ENCODE measurements around the gene USP13.
"Not testable (repeated sequence)": the region's sequence is repeated elsewhere in the genome, so short reads cannot be mapped to it uniquely, and the experiment has no call there.

Gene USP13, protein sequence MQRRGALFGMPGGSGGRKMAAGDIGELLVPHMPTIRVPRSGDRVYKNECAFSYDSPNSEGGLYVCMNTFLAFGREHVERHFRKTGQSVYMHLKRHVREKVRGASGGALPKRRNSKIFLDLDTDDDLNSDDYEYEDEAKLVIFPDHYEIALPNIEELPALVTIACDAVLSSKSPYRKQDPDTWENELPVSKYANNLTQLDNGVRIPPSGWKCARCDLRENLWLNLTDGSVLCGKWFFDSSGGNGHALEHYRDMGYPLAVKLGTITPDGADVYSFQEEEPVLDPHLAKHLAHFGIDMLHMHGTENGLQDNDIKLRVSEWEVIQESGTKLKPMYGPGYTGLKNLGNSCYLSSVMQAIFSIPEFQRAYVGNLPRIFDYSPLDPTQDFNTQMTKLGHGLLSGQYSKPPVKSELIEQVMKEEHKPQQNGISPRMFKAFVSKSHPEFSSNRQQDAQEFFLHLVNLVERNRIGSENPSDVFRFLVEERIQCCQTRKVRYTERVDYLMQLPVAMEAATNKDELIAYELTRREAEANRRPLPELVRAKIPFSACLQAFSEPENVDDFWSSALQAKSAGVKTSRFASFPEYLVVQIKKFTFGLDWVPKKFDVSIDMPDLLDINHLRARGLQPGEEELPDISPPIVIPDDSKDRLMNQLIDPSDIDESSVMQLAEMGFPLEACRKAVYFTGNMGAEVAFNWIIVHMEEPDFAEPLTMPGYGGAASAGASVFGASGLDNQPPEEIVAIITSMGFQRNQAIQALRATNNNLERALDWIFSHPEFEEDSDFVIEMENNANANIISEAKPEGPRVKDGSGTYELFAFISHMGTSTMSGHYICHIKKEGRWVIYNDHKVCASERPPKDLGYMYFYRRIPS

DNA sequence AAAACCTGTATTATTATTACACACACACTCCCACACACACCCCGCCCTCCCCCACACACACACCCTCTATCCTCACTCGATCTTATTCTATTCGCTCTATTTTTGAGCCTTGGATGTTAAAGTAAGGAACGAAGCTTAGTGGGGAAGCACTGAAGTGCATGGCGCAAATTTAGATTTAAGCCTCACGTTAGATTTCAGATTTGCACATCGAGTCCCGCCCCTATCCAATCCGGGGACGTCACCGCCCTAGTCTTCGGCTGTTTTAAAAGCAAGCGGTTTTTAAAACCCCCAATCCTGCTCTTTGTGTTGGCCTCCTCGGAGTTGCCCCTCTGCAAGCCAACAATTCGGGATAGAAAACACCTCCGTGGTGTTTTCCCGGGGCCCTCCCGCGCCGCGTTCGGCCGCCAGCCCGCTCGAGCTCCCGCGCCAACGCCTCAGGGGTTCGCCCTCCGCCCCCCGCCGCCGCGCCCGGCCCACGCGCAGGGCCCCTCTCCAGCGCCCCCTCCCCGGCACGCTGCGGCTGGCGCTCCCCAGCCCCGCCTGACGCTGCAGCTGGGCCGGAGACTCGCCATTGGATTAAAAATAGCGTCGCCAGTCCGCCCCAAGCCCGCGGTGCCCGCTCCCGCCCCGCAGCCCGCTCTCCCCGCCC is at the start of gene USP13:
TSS of gene USP13 (plus strand) at position 594 of the 649 bp plus-strand sequence. CDS start 186 bp downstream, outside the sequence.
- FAIRE-seq, result peak; percentile 84

DNA sequence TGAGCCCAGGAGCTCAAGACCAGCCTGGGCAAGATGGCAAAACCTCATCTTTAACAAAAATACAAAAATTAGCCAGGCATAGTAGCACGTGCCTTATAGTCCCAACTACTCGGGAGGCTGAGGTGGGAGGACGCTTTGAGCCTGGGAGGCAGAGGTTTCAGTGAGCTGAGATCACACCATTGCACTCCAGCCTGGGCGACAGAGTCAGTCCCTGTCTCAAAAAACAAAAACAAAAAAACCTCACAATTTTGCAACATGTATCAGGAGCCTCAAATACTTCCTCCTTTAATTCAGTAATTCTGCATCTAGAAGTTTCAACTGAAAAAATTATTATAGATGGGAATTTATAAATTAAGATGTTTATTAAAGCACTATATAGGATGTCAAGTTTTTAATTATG is 49.5 kb upstream of the USP13 start:
- FAIRE-seq, result no peak

DNA sequence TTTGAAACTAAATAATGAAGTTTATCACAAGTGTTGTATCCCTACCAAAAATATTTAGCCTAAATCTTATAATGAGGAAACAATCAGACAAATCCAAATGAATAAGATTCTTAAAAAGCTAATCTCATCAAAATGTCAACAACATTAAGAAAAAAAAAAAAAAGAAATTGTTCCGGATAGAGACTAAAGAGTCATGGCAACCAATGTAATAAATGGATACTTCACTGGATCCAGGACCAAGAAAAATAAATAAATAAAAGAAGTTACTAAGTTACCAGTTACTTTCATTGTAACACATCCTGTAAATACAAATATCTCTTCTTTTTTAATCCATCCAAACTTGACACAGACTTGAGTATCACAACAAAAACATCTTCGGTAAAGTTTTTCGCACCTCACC is 49.0 kb upstream of the USP13 start:
- peak; percentile 40 for FAIRE-seq

DNA sequence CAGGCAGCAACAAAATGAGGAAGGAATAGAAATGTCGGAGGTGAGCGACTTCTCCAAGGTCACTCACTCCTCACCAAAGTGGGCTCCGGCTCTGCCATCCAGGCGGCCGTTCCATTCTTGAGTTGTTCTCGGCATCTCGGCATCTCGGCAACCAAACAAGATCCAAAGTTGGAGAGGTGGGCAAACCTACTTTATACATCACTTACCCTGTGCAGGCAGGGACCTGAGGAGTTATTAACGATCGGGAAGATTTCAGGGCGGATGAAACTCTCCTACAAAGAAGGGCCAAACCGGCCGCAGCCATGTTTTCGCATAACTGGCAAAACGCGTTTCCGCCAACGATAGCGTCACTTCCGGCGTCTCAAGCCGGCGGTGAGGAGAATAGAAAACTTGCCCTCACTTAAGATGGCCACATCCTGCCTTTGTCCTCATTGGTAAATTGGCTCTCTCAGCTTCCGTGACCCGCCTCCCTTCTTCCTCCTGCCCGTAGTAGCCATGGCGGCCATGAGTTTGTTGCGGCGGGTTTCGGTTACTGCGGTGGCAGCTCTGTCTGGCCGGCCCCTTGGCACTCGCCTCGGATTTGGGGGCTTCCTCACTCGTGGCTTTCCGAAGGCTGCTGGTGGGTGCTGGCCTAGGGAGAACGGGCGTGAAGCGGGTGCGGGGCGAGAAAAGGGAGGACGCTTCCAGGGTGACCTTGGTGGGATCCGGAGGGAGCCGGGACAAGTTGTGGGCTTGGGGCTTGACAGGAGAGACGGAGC is 48.3 kb upstream of the USP13 start, which contains the start of the genes MRPL47 and NDUFB5:
TSS of gene MRPL47 (minus strand) at position 318 of the 758 bp plus-strand sequence. CDS start at position 304, 14 bp downstream.
TSS of gene NDUFB5 (plus strand) at position 474 of the 758 bp plus-strand sequence. CDS start at position 496, 22 bp downstream.
- peak; percentile 97 for FAIRE-seq

DNA sequence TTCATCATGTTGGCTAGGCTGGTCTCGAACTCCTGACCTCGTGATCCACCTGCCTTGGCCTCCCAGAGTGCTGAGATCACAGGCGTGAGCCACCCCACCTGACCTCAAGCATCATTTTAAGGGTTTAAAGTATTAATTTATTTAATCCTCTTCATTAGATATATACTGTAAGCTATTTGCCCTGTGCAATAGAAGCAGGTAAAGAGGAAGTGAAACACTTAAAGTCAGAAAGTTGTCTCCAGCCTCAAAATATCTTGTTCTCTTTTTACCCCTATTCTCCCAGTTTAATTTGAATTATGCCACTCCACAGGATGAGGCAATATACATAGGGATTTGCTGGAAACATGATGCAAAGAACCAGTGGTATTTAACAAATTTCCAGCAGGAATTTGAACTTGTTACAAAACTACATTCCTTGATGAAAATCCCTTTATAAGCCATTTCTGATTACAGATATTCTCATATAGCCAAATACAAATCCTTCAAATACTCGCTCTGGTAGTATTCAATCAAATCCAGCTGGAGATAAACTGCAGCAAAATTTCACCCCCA is 46.2 kb upstream of the USP13 start:
- FAIRE-seq, result no peak

DNA sequence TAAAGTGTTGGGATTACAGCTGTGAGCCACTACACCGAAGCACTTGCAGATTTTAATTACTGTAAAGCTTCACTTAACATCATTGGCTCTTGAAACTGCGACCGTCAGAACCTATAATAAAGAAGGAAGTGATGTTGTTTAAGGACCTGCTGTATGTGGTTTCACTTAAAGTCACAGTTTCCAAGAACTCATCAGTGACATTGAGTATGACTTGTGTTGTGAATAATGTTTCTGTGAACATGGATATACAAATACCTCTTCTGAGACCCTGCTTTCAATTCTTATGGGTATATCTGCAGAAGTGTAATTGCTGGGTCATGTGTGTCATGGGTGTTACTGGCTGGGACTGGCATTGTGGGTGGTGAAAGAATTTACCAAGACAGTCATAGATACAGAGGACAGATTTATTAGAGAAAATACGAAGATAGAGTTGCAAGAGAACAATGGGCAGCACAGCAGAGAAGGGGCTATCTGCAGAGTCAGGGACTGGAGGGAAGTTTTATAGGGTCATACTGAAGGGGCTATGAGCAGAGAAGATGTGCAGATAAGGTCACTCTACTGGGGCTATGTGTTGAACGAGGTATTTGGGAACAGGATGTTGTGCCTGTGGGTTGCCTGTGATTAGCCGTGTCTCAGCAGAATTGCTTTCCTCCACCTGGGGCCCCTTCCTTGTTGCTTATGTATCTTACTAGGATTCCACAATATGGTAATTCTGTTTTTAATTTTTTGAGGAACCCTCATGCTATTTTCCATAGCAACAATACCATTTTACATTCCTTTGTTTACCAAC is 43.7 kb upstream of the USP13 start:
- FAIRE-seq, result no peak

DNA sequence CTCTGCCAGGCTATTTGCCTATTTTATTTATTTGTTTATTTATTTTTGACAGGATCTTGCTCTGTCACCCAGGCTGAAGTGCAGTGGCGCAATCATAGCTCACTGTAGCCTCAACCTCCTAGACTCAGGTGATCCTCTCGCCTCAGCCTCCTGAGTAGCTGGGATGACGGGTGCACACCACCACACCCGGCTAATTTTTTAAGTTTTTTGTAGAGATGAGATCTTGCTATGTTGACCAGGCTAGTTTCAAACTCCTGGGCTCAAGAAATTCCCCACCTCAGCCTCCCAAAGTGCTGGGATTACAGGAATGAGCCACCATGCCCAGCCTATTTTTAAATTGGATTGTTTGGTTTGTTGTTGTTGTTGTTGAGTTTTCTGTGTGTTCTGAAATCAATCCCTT is 42.8 kb upstream of the USP13 start:
- no peak for FAIRE-seq

DNA sequence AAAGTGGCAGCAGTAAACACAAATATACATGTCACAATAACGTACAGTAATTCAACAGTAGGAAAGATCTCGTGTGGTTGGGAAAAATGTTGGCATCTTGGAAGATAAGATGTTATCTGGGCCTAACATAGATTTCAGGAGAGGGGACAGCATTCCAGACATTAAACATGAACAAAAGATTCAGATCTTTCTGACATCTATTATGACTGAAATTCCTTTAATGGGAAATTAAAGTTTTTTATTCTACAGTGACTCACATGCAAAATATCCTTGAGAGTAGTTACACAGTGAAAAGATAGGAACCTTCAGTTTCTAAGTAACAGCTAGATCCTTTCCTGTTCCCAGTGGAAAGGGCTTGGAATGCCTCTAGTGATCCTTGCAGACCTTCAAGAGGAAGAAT is 39.0 kb upstream of the USP13 start:
- no peak for FAIRE-seq

DNA sequence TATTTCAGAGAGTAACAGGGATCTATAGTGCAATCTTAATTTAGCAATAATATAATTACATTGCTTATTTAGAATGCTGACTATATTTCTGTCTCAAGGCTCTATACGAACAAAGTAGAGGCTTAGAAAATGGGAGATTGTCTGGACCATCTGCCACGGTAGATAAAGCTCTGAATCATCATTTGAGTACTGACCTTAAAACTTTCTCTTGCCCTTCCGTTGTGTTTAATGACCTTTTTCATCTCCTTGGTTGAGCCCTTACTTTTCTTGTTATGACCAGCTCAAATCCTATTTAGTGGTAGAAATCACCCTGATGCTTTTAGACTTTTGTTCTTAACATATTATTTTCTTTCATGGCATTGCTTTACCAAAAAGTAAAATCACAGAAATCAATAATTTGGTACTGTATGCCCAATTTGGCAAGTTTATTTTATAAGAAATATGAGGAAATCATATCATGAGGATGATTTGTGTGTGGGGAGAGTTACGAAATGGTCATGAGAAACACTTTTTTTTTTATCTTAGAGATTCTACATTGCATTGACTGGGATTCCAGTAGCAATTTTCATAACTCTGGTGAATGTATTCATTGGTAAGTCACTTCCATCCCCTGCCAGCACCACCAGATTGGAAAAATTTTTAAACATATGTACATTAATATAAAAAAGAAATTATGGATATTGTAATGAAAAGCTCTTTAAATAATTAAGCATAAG is 37.2 kb upstream of the USP13 start:
- FAIRE-seq, result peak; percentile 19

DNA sequence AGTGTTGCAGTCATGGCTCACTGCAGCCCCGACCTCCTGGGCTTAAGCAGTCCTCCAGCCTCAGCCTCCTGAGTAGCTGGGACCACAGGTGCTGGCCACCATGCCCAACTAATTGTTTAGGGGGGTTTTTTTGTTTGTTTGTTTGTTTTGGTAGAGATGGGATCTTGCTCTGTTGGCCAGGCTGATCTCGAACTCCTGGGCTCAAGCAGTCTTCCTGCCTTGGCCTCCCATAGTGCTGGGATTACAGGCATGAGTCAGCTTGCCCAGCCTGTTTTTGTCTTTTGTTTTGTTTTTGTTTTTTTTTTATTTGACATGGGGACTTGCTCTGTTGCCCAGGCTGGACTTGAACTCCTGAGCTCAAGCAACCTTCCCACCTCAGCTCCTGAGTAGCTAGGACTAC is 30.8 kb upstream of the USP13 start:
- no peak for FAIRE-seq

DNA sequence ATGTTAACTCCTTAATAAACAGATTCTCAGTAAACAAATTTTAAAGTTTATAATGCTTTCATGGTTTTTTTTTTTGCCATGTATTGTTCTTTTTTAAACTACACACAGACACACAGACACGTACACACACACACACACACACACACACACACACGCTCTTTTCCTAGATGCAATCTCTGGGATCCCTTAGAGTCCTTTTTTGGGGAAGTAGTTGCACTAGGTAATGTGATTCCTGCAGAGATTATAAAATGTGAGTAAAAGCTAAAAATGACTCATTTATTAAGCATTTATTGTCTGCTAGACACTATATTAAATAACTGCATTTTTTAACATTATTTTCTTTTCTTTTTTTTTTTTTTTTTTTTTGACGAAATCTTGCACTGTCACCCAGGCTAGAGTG is 28.4 kb upstream of the USP13 start:
- FAIRE-seq, result no peak

DNA sequence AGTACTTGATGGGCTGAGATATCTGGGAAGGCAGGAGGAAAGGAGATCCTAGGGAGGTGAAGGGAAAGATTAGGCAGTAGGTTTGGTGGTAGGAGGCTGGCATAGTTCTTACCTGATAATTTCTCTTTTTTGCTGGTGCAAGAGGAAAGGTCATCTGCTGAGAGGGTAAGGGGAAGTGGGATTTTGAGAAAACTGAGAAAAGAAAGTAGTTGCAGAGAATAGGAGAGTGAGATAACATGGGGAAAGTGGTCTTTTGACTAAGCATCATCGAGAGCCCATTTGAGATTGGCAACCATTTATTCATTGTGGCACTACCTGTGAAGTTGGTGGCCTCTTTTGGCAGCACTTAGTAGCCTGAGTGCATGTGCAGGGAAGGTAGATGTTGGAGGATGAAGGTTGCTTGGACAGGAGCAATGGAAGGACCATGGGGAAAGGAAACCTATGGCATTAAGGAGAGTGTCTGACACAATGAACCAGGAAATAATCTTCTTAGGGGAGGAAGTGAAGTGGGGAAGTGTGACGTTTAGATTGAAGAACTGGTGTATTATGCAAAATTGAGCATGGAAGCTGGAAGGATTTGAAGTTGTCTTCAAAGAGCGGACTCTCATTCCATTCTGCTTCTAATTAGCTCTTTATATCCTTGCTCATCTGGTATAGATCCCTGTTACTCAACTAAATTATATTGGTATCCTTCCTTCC is 21.9 kb upstream of the USP13 start:
- FAIRE-seq, result no peak

DNA sequence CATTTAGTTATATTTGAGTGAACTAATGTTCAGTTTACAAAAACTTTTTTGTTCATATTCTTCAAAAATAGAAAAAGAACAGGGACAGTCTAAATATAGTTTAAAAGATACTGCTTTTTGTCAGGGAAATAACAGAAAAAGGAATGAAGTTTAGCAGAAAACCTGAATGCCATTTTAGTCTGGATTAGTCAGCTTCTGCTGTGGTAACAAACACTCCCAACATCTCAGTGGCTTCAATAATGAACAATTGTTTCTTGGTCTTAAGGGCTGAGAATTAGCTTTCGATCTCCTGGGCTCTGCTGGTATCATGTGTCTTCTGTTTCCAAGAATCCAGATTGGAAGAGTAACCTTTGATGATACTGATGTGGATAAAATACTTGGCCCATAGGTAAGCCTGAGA is 12.4 kb upstream of the USP13 start:
- FAIRE-seq, result no peak

DNA sequence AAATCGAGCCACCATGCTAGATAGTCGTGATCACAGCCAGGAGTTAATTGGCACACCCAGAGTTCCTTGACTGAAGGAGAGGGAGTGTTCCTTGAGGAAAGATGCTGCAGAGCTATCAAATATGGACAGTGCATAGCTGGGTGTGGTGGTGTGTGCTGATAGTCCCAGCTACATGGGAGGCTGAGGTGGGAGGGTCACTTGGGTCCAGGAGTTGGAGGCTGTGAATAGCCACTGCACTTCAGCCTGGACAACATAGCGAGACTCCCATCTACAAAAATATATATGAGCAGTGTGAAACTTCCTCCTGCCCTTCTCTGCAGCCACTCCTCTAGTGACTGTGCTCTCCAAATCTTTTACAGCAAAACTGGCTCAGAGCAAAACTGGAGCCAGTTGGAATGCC is 10.0 kb upstream of the USP13 start:
- FAIRE-seq, result no peak

DNA sequence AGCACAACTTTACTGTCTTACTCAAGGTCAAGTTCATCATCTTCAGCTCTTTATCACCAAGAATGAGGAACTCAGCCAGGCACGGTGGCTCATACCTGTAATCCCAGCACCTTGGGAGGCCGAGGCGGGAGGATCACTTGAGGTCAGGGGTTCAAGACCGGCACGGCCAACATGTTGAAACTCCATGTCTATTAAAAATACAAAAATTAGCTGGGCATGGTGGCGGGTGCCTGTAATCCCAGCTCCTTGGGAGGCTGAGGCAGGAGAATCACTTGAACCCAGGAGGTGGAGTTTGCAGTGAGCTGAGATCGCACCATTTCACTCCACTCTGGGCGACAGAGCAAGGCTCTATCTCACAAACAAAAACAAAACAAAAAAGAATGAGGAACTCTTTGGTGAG is 9.0 kb upstream of the USP13 start:
- not testable (repeated sequence) for FAIRE-seq

DNA sequence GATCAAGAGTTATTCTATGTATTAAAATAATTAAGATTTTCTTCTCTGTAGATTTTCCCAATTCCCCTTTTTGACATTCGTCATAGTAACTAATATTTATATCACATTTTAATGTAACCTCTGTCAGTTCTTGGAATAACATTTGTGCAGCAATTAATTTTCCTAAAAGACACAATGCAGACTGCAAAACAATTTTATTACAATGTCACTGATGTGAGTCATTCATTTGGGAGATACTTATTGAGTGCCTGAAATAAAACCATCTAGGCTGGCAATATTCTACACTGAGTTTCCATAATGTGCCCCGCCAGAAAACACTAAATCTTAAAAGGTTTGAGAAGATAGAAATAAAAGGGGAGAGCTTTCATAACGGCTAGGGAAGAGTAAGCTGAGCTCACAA is 6.7 kb upstream of the USP13 start:
- no peak for FAIRE-seq

DNA sequence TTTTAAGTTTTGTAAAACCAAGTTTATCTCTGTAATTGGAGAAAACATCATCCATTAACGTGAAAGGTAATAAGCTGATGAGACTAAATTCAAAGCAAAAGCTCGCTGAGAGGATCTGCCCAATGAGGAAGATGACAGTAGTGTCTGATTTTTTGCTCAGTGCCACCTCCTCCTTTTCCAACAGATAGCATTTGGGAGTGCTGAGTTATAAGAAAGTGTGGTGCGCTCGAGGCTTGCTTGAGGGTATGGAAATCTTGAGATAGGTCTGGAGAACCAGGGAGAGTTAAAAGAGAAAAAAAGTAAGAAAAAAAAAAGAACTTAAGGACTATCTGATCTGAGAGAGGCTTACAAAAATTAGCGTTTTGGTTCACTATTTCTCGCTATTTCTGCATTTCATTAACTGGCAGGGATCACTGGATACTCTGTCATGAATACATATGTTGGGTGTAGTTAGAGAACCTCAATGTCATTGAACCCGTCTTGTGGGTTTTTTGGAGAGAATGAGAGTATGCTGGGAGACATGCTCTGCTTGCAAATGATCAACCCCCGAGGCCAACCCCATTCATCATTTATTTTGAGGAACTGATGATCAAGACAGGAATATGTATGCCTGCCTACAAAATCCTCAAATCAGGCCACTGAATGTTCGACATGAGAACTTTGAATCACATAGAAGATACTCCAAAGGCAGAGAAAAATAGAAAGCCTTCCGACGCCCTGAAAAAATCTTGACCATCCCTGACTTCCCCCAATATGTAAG is 973 bp upstream of the USP13 start:
- FAIRE-seq, result no peak

DNA sequence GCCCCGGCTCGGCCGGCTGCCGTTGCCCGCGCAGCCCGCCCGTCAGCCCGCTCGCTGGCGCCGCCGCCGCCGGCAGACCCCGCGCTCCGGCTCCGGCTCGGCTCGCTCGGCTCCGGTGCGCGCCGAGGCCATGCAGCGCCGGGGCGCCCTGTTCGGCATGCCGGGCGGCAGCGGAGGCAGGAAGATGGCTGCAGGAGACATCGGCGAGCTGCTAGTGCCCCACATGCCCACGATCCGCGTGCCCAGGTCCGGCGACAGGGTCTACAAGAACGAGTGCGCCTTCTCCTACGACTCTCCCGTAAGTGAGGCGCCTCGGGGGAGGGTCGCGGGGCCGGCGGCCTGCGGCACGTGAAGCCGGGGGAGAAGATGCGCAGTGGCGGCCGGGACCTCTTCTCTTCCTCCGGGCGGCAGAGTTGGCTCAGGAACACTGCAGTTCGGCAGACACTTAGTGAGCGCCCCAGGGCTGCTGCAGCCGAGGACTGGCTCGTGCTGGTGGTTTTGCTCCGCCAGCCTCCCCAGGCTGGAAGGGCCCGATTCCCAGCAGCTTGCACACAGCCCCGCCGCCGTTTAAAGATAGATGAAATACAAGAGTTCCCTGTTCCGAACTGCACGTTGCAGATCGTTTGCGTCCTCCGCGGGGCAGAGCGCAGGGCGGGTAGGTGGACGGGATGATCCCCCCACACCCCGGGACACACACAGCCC is 407 bp downstream of the USP13 start:
- FAIRE-seq, result no peak

DNA sequence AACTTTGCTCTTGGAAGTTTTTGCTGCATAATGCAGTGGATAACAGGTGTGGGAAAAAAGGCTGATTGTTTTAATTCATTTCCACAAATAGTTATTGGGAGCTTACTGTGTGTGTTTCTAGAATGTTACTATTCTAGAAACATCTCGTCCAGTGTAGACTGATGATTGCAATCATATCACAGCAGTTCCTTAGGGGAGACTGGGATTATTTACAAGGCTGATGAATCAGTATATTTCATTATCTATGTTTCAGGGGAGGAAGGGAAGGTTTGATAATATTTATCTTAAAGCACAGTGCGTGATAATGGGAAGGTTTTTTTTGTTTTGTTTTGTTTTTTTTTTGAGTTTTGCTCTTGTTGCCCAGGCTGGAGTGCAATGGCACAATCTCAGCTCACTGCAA is 2.4 kb downstream of the USP13 start:
- FAIRE-seq, result no peak
